NCI-H510A treated with DMSO at 0.1 percent for 48 hours (cell line): Measurements from ENCODE around the gene INSIG2.

Source experiments
- DNase-seq: peaks from one replicate; lab custom pipeline; 2025; lab: John Stamatoyannopoulos, UW

The INSIG2 gene

GRCh38 chr2:118102433-118103082 is 14.3 kb downstream of the INSIG2 start:
- no peak for DNase-seq

GRCh38 chr2:118103951-118104940 is 16.0 kb downstream of the INSIG2 start:
- DNase-seq, result no peak

DNA sequence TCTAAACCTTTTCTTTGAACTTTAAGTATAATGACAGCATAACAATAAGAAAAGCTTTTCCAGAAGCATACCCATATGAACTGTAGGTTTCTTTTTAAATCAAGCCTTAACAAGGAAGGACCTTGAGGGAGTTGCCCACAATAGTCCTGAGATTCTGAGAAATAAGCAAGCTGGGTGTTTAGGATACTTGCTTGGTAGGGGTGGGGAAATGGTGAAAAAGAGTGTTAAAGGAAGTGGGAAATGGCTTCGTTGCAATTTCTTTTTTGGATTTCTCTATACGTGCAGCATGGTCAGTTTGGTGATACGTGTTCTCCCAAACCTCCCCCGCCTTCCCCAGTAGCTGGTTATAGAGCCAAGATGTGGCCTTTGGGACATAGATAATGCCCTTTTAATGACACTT is 17.2 kb downstream of the INSIG2 start:
- no peak for DNase-seq

DNA sequence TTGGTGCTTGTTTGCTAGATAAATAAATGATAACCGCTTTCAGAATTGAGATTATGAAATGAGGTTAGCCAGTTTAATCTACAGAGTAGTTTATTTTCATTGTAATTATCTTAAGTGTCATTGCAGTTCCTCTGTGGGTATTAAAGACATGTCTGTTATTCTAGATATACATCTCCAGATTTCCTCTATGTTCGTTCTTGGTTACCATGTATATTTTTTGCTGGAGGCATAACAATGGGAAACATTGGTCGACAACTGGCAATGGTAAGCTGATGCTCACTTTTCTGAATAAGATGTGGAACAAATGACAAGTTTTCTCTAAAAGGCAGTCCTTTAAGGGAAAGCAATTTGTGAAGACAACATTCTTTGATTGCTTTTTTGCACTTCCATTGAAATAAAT is 18.7 kb downstream of the INSIG2 start:
- no peak for DNase-seq

DNA sequence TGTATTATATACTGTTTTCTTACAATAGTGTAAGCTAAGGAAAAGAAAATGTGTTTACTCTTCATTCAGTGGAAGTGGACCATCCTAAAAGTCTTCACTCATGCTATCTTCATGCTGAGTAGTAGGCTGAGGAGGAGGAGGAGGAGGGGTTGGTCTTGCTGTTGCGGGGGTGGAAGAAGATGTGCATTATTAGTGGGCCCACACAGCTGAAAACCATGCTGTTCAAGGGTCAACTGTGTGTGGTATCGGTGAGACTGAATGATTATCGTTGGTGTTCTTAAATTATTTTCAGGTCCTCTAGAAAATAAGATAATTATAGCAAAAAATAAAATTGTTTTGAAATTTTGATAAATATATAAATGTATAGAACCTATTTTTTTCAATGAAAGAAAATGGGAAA is 22.0 kb downstream of the INSIG2 start:
- DNase-seq, result no peak

DNA sequence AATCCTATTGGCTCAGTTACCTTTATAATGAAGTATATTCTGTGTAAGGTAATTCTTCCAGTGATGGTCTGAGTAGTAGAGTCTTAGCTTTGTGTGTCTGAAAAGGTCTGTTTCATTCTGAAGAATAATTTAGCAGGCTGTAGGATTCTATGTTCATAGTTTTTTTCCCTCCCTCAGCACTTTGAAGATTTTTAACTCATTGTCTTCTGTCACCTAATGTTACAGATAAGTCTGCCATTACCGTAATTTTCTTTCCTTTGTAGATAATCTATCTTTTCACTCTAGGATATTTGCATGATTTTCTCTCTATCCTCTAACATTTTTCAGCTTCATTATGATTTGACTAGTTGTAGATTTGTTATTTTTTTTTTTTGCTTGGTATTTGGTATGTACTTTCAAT is 22.7 kb downstream of the INSIG2 start:
- no peak for DNase-seq

DNA sequence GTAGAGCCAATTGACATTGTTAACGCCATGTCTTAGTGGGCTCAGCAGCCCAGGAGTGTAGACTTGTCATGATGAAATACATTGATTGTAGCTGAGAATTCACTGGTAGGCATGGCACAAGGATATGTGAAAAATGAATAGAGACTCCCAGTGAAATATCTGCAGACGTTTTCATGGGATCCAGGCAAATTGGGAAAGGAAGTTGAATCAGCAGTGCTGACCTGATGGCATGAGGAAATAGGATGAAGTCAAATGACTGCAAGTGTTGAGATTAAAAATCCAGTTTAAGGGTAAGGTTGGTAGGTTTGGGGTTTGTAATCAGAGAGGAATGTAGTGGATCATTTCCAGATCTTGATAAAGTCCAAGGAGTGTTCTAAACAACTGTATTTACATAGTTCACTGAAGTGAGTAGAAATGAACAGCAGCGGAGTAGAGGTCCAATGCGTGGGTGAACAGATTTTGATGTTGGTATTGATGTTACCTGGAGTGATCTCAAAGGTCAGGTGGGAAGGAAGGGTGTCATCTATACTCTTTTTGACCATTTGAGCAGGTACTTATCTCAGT is 24.6 kb downstream of the INSIG2 start:
- DNase-seq, result no peak

DNA sequence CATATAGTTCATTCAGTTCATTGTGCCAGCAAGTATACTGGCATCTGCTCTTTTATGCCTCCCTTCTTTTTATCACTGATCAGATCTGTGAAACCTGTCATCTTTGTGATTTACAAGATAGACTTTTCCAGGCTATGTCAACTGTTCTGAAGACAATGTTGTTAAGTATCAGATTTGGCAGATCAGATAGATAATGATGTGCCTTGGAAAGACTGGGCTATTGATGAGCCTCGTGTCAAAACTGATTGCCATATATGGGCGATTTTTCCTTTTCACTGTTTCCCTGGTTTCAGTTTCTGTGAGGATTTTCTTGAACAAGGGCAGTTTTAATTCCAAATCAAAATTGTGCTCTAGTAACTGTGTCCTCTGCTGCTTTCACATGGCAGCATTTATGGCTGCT is 26.6 kb downstream of the INSIG2 start:
- no peak for DNase-seq

- no peak for DNase-seq
These were observed 27.5 kb downstream of the INSIG2 start for GRCh38 chr2:118115761-118116160.

- DNase-seq, result no peak
These were observed 30.2 kb downstream of the INSIG2 start for GRCh38 chr2:118118479-118118878.

DNA sequence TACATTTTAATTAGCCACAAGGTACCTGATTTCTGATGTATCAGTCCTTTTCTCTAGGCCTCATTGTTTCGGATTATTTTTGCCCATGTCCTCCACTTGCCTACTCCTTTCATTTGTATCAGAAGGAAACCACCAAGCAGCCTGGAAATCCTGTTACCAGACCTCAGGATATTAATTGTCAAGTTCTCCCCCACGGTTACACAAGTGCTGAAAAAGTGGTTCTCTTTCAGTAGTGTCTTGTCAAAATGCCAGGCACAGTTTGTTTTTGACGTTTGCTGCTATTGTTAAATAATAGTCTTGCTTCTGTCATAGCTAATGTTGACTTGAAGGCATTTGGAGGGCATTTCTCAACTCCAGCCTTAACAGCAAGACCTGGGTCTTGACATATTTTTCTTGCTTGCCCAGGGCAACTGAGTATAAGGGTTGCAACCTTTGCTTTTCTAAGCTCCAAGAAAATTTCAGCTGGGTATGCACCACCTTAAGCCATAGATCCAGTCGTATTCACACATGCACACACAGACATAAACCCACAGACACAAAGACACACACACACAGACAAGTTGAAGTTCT is 31.0 kb downstream of the INSIG2 start:
- no peak for DNase-seq

- DNase-seq, result no peak
These were observed 31.6 kb downstream of the INSIG2 start for GRCh38 chr2:118119761-118120400.

- DNase-seq, result no peak
These were observed 32.1 kb downstream of the INSIG2 start for GRCh38 chr2:118120401-118120780.

DNA sequence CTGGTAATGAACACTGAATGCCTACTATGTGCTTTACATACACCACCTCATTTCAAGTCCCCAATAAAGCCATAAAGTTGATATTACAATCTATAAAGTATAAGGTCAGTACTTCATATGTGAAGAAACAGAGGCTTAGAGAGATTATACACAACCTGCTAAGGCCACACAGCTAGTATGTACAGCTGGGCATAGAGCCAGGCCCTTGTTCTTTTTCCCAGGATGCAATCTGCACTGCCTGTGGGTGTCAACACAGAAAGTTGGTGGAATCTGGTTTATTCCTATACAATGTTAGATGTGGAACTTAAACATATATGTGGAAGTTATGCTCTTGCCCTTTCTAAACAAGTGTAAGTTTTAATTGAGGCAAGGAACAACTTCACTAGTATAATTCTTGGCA is 32.8 kb downstream of the INSIG2 start:
- no peak for DNase-seq

GRCh38 chr2:118121986-118122524 is 33.8 kb downstream of the INSIG2 start:
- no peak for DNase-seq

DNA sequence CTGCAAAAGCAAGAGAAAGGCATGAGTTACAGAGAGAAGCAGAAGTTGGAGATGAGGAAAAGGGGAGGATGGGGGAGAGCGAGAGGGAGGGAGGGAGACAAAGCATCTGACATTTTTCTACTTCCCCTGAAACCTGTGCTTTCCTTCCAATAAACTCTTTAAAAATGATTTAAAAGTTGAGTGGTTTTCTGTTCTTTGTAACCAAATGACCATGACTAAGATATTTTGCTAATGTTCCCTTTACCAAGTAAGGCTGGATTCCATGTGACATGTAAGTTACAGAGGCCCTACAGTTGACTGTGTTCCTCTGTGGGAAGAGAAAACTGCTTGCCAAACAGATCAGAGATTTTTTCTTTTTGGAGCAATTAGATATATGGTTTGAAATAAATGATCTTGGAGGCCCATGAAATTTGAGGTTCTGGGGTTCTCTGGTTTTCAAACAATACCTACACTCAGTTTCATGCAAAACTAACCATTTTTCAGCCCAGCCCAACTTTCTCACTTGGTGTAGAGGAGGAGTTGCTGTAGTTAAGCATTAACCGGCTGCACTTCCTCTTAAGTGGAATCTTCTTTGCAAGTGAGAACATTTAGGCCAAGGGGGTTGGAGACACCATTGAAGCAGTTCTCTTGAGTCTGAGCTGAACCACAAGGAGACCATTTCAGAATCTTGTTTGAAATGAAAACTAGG is 34.5 kb downstream of the INSIG2 start:
- no peak for DNase-seq

GRCh38 chr2:118123561-118124232 is 35.4 kb downstream of the INSIG2 start:
- DNase-seq, result no peak

DNA sequence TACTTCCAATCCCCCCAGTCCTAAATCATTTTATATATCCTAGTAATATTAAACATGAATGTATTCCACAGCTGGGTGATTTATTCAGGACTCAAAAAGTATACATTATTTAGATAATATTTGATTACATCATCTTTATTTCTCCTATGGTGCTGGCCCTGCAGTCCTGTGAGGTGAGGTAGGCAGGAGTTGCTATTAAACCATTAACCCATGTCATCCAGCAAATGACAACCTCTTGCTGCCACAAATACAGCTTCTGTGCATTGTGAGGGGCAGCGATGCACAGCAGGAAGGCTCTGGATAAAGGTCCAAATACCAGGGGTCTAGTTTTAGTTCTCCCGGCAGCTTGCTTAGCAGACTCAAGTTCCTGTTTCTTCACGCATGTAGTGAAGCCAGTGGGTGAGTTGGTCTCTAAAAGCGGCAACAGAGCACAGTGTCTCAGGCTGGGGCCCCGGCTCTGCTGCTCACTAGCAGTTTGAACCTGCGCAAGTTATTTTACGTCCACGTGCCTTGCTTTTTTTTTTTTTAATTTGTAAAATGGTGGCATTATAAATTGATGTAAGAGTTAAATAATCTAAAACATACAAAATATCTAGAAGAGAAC is 36.1 kb downstream of the INSIG2 start:
- DNase-seq, result no peak

DNA sequence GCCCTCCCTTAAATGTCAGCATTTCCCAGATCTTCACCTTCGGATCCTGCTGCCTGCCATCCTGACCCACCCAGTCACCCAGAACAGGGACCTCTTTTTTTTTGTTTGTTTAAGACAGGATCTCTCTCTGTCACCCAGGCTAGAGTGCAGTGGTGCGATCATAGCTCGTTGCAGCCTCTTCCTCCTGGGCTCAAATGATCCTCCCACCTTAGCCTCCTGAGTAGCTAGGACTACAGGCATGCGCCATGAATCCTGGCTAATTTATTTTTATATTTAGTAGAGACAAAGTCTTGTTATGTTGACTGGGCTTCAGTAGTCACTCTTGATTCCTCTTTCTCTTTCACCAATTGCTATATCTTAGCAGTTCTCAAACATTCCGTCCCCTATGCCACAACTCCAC is 39.0 kb downstream of the INSIG2 start:
- no peak for DNase-seq

GRCh38 chr2:118128826-118129225 is 40.6 kb downstream of the INSIG2 start:
- DNase-seq, result no peak
